Measurements from ENCODE around the gene MYBBP1A.

The MYBBP1A gene

GRCh38 chr17:4559139-4559791 is 4.1 kb upstream of the MYBBP1A start:
- 84% methylated on average over 17 of the region's 17 CpGs for WGBS
- Histone ChIP-seq H3K9me3 (ENCODE audit: control insufficient read depth, low read length) (no peaks in the 10 kb centered on the region), H3K4me1 (ENCODE audit: control insufficient read depth, insufficient read depth, low read depth, low read length) (peaks cover 16% of the 10 kb centered on the region), H2BK15ac (ENCODE audit: low read depth, poor library complexity, severe bottlenecking) (no peak overlapping the region), H3K4me3 (ENCODE audit: insufficient read depth in 1 of 2, low read depth in 1 of 2, low read length in 2 of 2) (no peak overlapping the region), H3K9ac (ENCODE audit: low read length) (no peak overlapping the region), H3K14ac (ENCODE audit: low read length in 2 of 2) (no peak overlapping the region), H4K8ac (ENCODE audit: low read length) (no peak overlapping the region), H3K79me1 (replicated peaks; ENCODE audit: low read length, poor library complexity, severe bottlenecking) (peaks cover 3% of the 10 kb centered on the region), H2BK12ac (ENCODE audit: low read length in 2 of 2) (no peak overlapping the region), H2BK5ac (ENCODE audit: low read depth, low read length, poor library complexity, severe bottlenecking) (no peak overlapping the region), H3K4me2 (ENCODE audit: low read length, poor library complexity, severe bottlenecking) (no peak overlapping the region), H3K27me3 (ENCODE audit: control insufficient read depth in 1 of 2, insufficient read depth in 1 of 2, low read length in 2 of 2) (peaks cover 0 to 19% of the 10 kb centered on the region in 2 experiments), H3K36me3 (ENCODE audit: control insufficient read depth in 1 of 2, insufficient read depth in 2 of 2, low read depth in 1 of 2, low read length in 2 of 2) (no peaks in the 10 kb centered on the region), H4K91ac (ENCODE audit: low read length) (no peak overlapping the region), H2BK120ac (ENCODE audit: low read depth, low read length) (no peak overlapping the region), H3K27ac (ENCODE audit: low read length, poor library complexity, severe bottlenecking) (no peak overlapping the region), H3K23ac (ENCODE audit: low read length in 2 of 2) (no peak overlapping the region), H2AK5ac (ENCODE audit: low read length, severe bottlenecking) (no peak overlapping the region), H3K4ac (ENCODE audit: low read depth in 1 of 2, low read length in 2 of 2) (no peak overlapping the region), H2AFZ (ENCODE audit: low read depth, low read length) (no peak overlapping the region), H3K18ac (ENCODE audit: low read depth in 1 of 2, low read length in 2 of 2) (no peak overlapping the region)
- DNase-seq: no peak

- Histone ChIP-seq H3K27me3 (ENCODE audit: control insufficient read depth in 1 of 2, insufficient read depth in 1 of 2, low read length in 2 of 2) (peaks cover 0 to 19% of the 10 kb centered on the region in 2 experiments), H3K4ac (ENCODE audit: low read depth in 1 of 2, low read length in 2 of 2) (no peak overlapping the region), H3K14ac (ENCODE audit: low read length in 2 of 2) (no peak overlapping the region), H2AK5ac (ENCODE audit: low read length, severe bottlenecking) (no peak overlapping the region), H3K9me3 (ENCODE audit: control insufficient read depth, low read length) (no peaks in the 10 kb centered on the region), H3K4me2 (ENCODE audit: low read length, poor library complexity, severe bottlenecking) (no peak overlapping the region), H3K27ac (ENCODE audit: low read length, poor library complexity, severe bottlenecking) (no peak overlapping the region), H4K8ac (ENCODE audit: low read length) (no peak overlapping the region), H3K9ac (ENCODE audit: low read length) (no peak overlapping the region), H3K79me1 (replicated peaks; ENCODE audit: low read length, poor library complexity, severe bottlenecking) (peaks cover 10% of the 10 kb centered on the region), H3K4me3 (ENCODE audit: insufficient read depth in 1 of 2, low read depth in 1 of 2, low read length in 2 of 2) (no peak overlapping the region), H3K23ac (ENCODE audit: low read length in 2 of 2) (no peak overlapping the region), H2BK5ac (ENCODE audit: low read depth, low read length, poor library complexity, severe bottlenecking) (no peak overlapping the region), H4K91ac (ENCODE audit: low read length) (no peak overlapping the region), H2AFZ (ENCODE audit: low read depth, low read length) (no peak overlapping the region), H2BK120ac (ENCODE audit: low read depth, low read length) (no peak overlapping the region), H2BK12ac (ENCODE audit: low read length in 2 of 2) (no peak overlapping the region), H3K36me3 (ENCODE audit: control insufficient read depth in 1 of 2, insufficient read depth in 2 of 2, low read depth in 1 of 2, low read length in 2 of 2) (peaks cover 4 to 5% of the 10 kb centered on the region in 2 experiments), H2BK15ac (ENCODE audit: low read depth, poor library complexity, severe bottlenecking) (no peak overlapping the region), H3K4me1 (ENCODE audit: control insufficient read depth, insufficient read depth, low read depth, low read length) (peaks cover 24% of the 10 kb centered on the region), H3K18ac (ENCODE audit: low read depth in 1 of 2, low read length in 2 of 2) (no peak overlapping the region)
- DNase-seq: no peak
- 93% methylated on average over 24 of the region's 24 CpGs for WGBS
These were observed 3.3 kb upstream of the MYBBP1A start for GRCh38 chr17:4558347-4558971.

- H3K4me1 ChIP-seq (ENCODE audit: control insufficient read depth, insufficient read depth, low read depth, low read length): peaks cover 24% of the 10 kb centered on the region
- H3K4me3 ChIP-seq (ENCODE audit: insufficient read depth in 1 of 2, low read depth in 1 of 2, low read length in 2 of 2): no peak overlapping the region
- H2BK5ac ChIP-seq (ENCODE audit: low read depth, low read length, poor library complexity, severe bottlenecking): no peak overlapping the region
- no peak overlapping the region for H2BK12ac ChIP-seq (ENCODE audit: low read length in 2 of 2)
- H2AFZ ChIP-seq (ENCODE audit: low read depth, low read length): no peak overlapping the region
- H3K36me3 ChIP-seq (ENCODE audit: control insufficient read depth in 1 of 2, insufficient read depth in 2 of 2, low read depth in 1 of 2, low read length in 2 of 2): peaks cover 10% of the 10 kb centered on the region in 2 experiments
- H2BK15ac ChIP-seq (ENCODE audit: low read depth, poor library complexity, severe bottlenecking): no peak overlapping the region
- no peak overlapping the region for H3K4me2 ChIP-seq (ENCODE audit: low read length, poor library complexity, severe bottlenecking)
- DNase-seq: no peak
- H3K27ac ChIP-seq (ENCODE audit: low read length, poor library complexity, severe bottlenecking): no peak overlapping the region
- H4K8ac ChIP-seq (ENCODE audit: low read length): no peak overlapping the region
- 90% methylated on average over 6 of the region's 6 CpGs for WGBS
- peaks cover 0 to 13% of the 10 kb centered on the region in 2 experiments for H3K27me3 ChIP-seq (ENCODE audit: control insufficient read depth in 1 of 2, insufficient read depth in 1 of 2, low read length in 2 of 2)
- no peak overlapping the region for H3K9ac ChIP-seq (ENCODE audit: low read length)
- H4K91ac ChIP-seq (ENCODE audit: low read length): no peak overlapping the region
- H3K9me3 ChIP-seq (ENCODE audit: control insufficient read depth, low read length): no peaks in the 10 kb centered on the region
- no peak overlapping the region for H3K18ac ChIP-seq (ENCODE audit: low read depth in 1 of 2, low read length in 2 of 2)
- no peak overlapping the region for H3K14ac ChIP-seq (ENCODE audit: low read length in 2 of 2)
- no peak overlapping the region for H3K23ac ChIP-seq (ENCODE audit: low read length in 2 of 2)
- H3K79me1 ChIP-seq (replicated peaks; ENCODE audit: low read length, poor library complexity, severe bottlenecking): peaks cover 14% of the 10 kb centered on the region
- no peak overlapping the region for H3K4ac ChIP-seq (ENCODE audit: low read depth in 1 of 2, low read length in 2 of 2)
- H2AK5ac ChIP-seq (ENCODE audit: low read length, severe bottlenecking): no peak overlapping the region
- no peak overlapping the region for H2BK120ac ChIP-seq (ENCODE audit: low read depth, low read length)
These were observed 2.6 kb upstream of the MYBBP1A start for GRCh38 chr17:4557626-4558346.

GRCh38 chr17:4556996-4557395 is 1.8 kb upstream of the MYBBP1A start:
- Histone ChIP-seq H3K4me2 (ENCODE audit: low read length, poor library complexity, severe bottlenecking) (no peak overlapping the region), H3K9me3 (ENCODE audit: control insufficient read depth, low read length) (no peaks in the 10 kb centered on the region), H3K27ac (ENCODE audit: low read length, poor library complexity, severe bottlenecking) (no peak overlapping the region), H2AK5ac (ENCODE audit: low read length, severe bottlenecking) (no peak overlapping the region), H2BK120ac (ENCODE audit: low read depth, low read length) (no peak overlapping the region), H2AFZ (ENCODE audit: low read depth, low read length) (no peak overlapping the region), H3K27me3 (ENCODE audit: control insufficient read depth in 1 of 2, insufficient read depth in 1 of 2, low read length in 2 of 2) (peaks cover 0 to 8% of the 10 kb centered on the region in 2 experiments), H3K79me1 (replicated peaks; ENCODE audit: low read length, poor library complexity, severe bottlenecking) (peaks cover 21% of the 10 kb centered on the region), H3K18ac (ENCODE audit: low read depth in 1 of 2, low read length in 2 of 2) (no peak overlapping the region), H3K14ac (ENCODE audit: low read length in 2 of 2) (no peak overlapping the region), H3K4me3 (ENCODE audit: insufficient read depth in 1 of 2, low read depth in 1 of 2, low read length in 2 of 2) (no peak overlapping the region), H3K9ac (ENCODE audit: low read length) (no peak overlapping the region), H2BK5ac (ENCODE audit: low read depth, low read length, poor library complexity, severe bottlenecking) (no peak overlapping the region), H2BK12ac (ENCODE audit: low read length in 2 of 2) (no peak overlapping the region), H3K36me3 (ENCODE audit: control insufficient read depth in 1 of 2, insufficient read depth in 2 of 2, low read depth in 1 of 2, low read length in 2 of 2) (peaks cover 18% of the 10 kb centered on the region in 2 experiments), H3K4me1 (ENCODE audit: control insufficient read depth, insufficient read depth, low read depth, low read length) (peaks cover 24% of the 10 kb centered on the region), H4K91ac (ENCODE audit: low read length) (no peak overlapping the region), H3K23ac (ENCODE audit: low read length in 2 of 2) (no peak overlapping the region), H2BK15ac (ENCODE audit: low read depth, poor library complexity, severe bottlenecking) (no peak overlapping the region), H3K4ac (ENCODE audit: low read depth in 1 of 2, low read length in 2 of 2) (no peak overlapping the region), H4K8ac (ENCODE audit: low read length) (no peak overlapping the region)
- no peak for DNase-seq
- 88% methylated on average over 4 of the region's 4 CpGs for WGBS
